Body of pancreas (tissue), 4 donors: ENCODE results near the gene ST6GALNAC3.

Experiments
- POLR2A ChIP-seq, 3 donors: fragments of 450-650 bp; IDR thresholded peaks; one replicate each; pipeline ENCODE4 v1.6.1; 2016; ENCODE audit warnings: antibody characterized with exemption in 3 of 3, mild to moderate bottlenecking in 2 of 3
- TF ChIP-seq, protein P1 (sequence below), 7 experiments: fragments of 450-650 bp in 4 of 7; fragments of 200-600 bp in 3 of 7; sonication (generic) in 3 of 7; IDR thresholded peaks; one replicate each; pipeline ENCODE4 v1.5.1; 2016 to 2019; ENCODE audit warnings: antibody characterized with exemption in 7 of 7

DNA sequence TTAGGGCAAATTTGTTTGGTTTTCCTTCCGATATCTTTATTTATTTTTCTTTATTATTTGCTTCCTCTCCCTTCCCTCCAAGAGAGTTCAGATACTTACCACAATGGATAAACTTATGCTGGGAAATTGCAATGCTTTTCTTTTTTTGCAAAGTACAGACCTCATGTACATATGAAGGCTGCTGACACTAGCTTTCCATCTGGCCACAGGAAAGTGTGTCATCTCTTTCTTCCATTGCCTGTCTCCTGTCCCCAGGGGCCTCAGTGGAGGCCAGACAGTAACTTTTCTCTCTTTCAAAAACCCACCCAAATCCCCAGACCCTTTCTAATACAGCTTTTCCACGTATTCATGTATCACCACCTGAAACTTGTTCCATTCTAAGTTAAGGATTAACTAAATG is 73.9 kb downstream of the ST6GALNAC3 start:
- TF ChIP-seq, protein P1, sequence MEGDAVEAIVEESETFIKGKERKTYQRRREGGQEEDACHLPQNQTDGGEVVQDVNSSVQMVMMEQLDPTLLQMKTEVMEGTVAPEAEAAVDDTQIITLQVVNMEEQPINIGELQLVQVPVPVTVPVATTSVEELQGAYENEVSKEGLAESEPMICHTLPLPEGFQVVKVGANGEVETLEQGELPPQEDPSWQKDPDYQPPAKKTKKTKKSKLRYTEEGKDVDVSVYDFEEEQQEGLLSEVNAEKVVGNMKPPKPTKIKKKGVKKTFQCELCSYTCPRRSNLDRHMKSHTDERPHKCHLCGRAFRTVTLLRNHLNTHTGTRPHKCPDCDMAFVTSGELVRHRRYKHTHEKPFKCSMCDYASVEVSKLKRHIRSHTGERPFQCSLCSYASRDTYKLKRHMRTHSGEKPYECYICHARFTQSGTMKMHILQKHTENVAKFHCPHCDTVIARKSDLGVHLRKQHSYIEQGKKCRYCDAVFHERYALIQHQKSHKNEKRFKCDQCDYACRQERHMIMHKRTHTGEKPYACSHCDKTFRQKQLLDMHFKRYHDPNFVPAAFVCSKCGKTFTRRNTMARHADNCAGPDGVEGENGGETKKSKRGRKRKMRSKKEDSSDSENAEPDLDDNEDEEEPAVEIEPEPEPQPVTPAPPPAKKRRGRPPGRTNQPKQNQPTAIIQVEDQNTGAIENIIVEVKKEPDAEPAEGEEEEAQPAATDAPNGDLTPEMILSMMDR (IDR thresholded peaks at IDR 0.05), result no peak
- TF ChIP-seq POLR2A (IDR thresholded peaks at IDR 0.05), result no peak
